Thyroid gland (tissue), 4 donors: ENCODE results near the gene LAIR2.

Experiments used
- CTCF ChIP-seq, 6 experiments: fragments of 200-600 bp in 3 of 6; fragments of 450-650 bp in 3 of 6; sonication (generic) in 3 of 6; IDR thresholded peaks; one replicate each; pipeline ENCODE4 v1.5.1; 2016 to 2019; ENCODE audit warnings: antibody characterized with exemption in 6 of 6, mild to moderate bottlenecking in 2 of 6, inconsistent platforms in 1 of 6, moderate library complexity in 1 of 6
- POLR2A ChIP-seq, 2 donors: fragments of 450-650 bp; IDR thresholded peaks; one replicate each; pipeline ENCODE4 v1.6.1; 2017; ENCODE audit warnings: antibody characterized with exemption in 2 of 2, mild to moderate bottlenecking in 2 of 2, moderate library complexity in 1 of 2

- TF ChIP-seq CTCF (IDR thresholded peaks at IDR 0.05) (no peak), POLR2A (IDR thresholded peaks at IDR 0.05) (no peak)
These were observed 39.1 kb downstream of the LAIR2 start for GRCh38 chr19:54541712-54542111.
